IMR-90 (cell line): ENCODE measurements around the gene SERPINA1. TPM values are rescaled to one million over a fixed set of nuclear protein-coding genes. Genes with fewer than 3 reads are reported as not detected.

Experiments used
- ATAC-seq: fragments of 200-7000 bp; cut with Tn5 transposase; 2 replicates; pipeline ENCODE4 v1.9.1; 2020; ENCODE audit warnings: low read depth, mild to moderate bottlenecking, moderate library complexity
- BruUV-seq: library from RNA; stranded (reverse); fragments of 400-500 nt; replicated peaks from 2 replicates; lab custom pipeline; 2021; lab: Mats Ljungman, UMichigan
- CTCF ChIA-PET: fragments of 300-600 bp; formaldehyde crosslinking; extraction: SDS; loops from one replicate; lab custom pipeline; 2021; ENCODE audit warnings: antibody characterized with exemption; lab: Yijun Ruan, JAX
- POLR2A ChIA-PET: fragments of 300-600 bp; sonication (Branson Sonifier 250); formaldehyde crosslinking; loops from one replicate; lab custom pipeline; 2022; ENCODE audit warnings: antibody characterized with exemption; ENCODE audit not compliant: unreplicated experiment; lab: Charles Lee
- DNase-seq: peaks from one replicate; pipeline ENCODE4 v3.0.0; 2013
- H2AFZ ChIP-seq: replicated peaks from 2 replicates; pipeline ENCODE3; 2013; ENCODE audit warnings: low read length, mild to moderate bottlenecking; ENCODE audit not compliant: poor library complexity
- H2AK5ac ChIP-seq: 2 replicates; pipeline ENCODE4 v1.6.1; 2013; ENCODE audit warnings: low read depth, low read length, inconsistent platforms
- H2AK9ac ChIP-seq: replicated peaks from 2 replicates; pipeline ENCODE3; 2013; ENCODE audit warnings: mild to moderate bottlenecking, low read depth, low read length, moderate library complexity; ENCODE audit not compliant: poor library complexity
- H2BK120ac ChIP-seq: 2 replicates; pipeline ENCODE4 v1.6.1; 2013; ENCODE audit warnings: low read depth, low read length, inconsistent platforms
- H2BK15ac ChIP-seq: 3 replicates; pipeline ENCODE4 v1.6.1; 2013; ENCODE audit warnings: low read depth, low read length, inconsistent platforms
- H2BK20ac ChIP-seq: 2 replicates; pipeline ENCODE4 v1.6.1; 2013; ENCODE audit warnings: low read depth, mild to moderate bottlenecking, inconsistent platforms, low read length, moderate library complexity
- H2BK5ac ChIP-seq: 2 replicates; pipeline ENCODE4 v1.6.1; 2013; ENCODE audit warnings: mild to moderate bottlenecking, low read depth, low read length, inconsistent platforms; ENCODE audit not compliant: poor library complexity, severe bottlenecking
- H3K14ac ChIP-seq: replicated peaks from 2 replicates; pipeline ENCODE4 v1.6.1; 2013; ENCODE audit warnings: low read depth, low read length, inconsistent platforms
- H3K18ac ChIP-seq: 2 replicates; pipeline ENCODE4 v1.6.1; 2013; ENCODE audit warnings: low read depth, low read length, control low read depth
- H3K23ac ChIP-seq: 2 replicates; pipeline ENCODE4 v1.6.1; 2013; ENCODE audit warnings: low read depth, low read length, inconsistent platforms
- H3K27ac ChIP-seq: 2 replicates; pipeline ENCODE4 v1.5.1; 2013; ENCODE audit warnings: mild to moderate bottlenecking, control low read depth, low read length; ENCODE audit not compliant: insufficient read depth
- H3K27me3 ChIP-seq: 2 replicates; pipeline ENCODE4 v1.6.1; 2013; ENCODE audit warnings: low read length; ENCODE audit not compliant: control insufficient read depth, insufficient read depth
- H3K36me3 ChIP-seq: 2 replicates; pipeline ENCODE4 v1.6.1; 2013; ENCODE audit warnings: low read length, mixed read lengths; ENCODE audit not compliant: control insufficient read depth, insufficient read depth
- H3K4ac ChIP-seq: 2 replicates; pipeline ENCODE4 v1.6.1; 2013; ENCODE audit warnings: low read depth, low read length, inconsistent platforms
- H3K4me1 ChIP-seq: 2 replicates; pipeline ENCODE4 v1.6.1; 2013; ENCODE audit warnings: low read length, mixed read lengths; ENCODE audit not compliant: control insufficient read depth, insufficient read depth
- H3K4me2 ChIP-seq: 2 replicates; pipeline ENCODE4 v1.6.1; 2013; ENCODE audit warnings: low read depth, mild to moderate bottlenecking, control low read depth, low read length, moderate library complexity
- H3K4me3 ChIP-seq: 2 replicates; pipeline ENCODE4 v1.5.1; 2013; ENCODE audit warnings: low read depth, mild to moderate bottlenecking, control low read depth, low read length, moderate library complexity; ENCODE audit not compliant: insufficient read depth
- H3K56ac ChIP-seq: 2 replicates; pipeline ENCODE4 v1.6.1; 2013; ENCODE audit warnings: low read length, inconsistent platforms; ENCODE audit not compliant: insufficient read depth; ENCODE audit errors: extremely low read depth
- H3K79me1 ChIP-seq, 2 experiments: 2 replicates each; pipeline ENCODE4 v1.6.1; 2013; ENCODE audit warnings: low read length in 2 of 2, inconsistent platforms in 1 of 2, low read depth in 1 of 2
- H3K9ac ChIP-seq: 2 replicates; pipeline ENCODE4 v1.6.1; 2013; ENCODE audit warnings: low read depth, low read length, control low read depth
- H3K9me1 ChIP-seq: 2 replicates; pipeline ENCODE4 v1.6.1; 2013; ENCODE audit warnings: low read length, inconsistent platforms; ENCODE audit not compliant: insufficient read depth
- H3K9me3 ChIP-seq: 2 replicates; pipeline ENCODE4 v1.6.1; 2013; ENCODE audit warnings: low read length; ENCODE audit not compliant: control insufficient read depth, insufficient read depth
- H4K20me1 ChIP-seq: 2 replicates; pipeline ENCODE4 v1.6.1; 2013; ENCODE audit warnings: low read length, inconsistent platforms; ENCODE audit not compliant: insufficient read depth
- H4K5ac ChIP-seq: 2 replicates; pipeline ENCODE4 v1.6.1; 2013; ENCODE audit warnings: mild to moderate bottlenecking, low read depth, low read length, control low read depth
- H4K8ac ChIP-seq, 2 experiments: 2 replicates each; pipeline ENCODE4 v1.6.1; 2013; ENCODE audit warnings: low read depth in 2 of 2, low read length in 2 of 2, control low read depth in 1 of 2, inconsistent platforms in 1 of 2
- H4K91ac ChIP-seq: 2 replicates; pipeline ENCODE4 v1.6.1; 2013; ENCODE audit warnings: low read depth, low read length, inconsistent platforms; ENCODE audit not compliant: insufficient read depth
- CEBPB ChIP-seq: IDR thresholded peaks from 2 replicates; pipeline ENCODE4 v1.6.1; 2012; ENCODE audit warnings: low read depth, low read length, improper control_type of control experiment
- CHD1 ChIP-seq: IDR thresholded peaks from 2 replicates; pipeline ENCODE4 v1.6.1; 2012; ENCODE audit warnings: low read depth, low read length, improper control_type of control experiment
- FOS ChIP-seq: fragments of 150-350 bp; IDR thresholded peaks from 2 replicates; pipeline ENCODE4 v1.6.1; 2016; ENCODE audit warnings: low read depth, low read length
- MAFK ChIP-seq: IDR thresholded peaks from 2 replicates; pipeline ENCODE4 v1.6.1; 2012; ENCODE audit warnings: low read depth, low read length, improper control_type of control experiment
- MAZ ChIP-seq: IDR thresholded peaks from 2 replicates; pipeline ENCODE4 v1.6.1; 2012; ENCODE audit warnings: low read depth, mild to moderate bottlenecking, low read length, improper control_type of control experiment, moderate library complexity, borderline replicate concordance
- MXI1 ChIP-seq: IDR thresholded peaks from 2 replicates; pipeline ENCODE4 v1.6.1; 2012; ENCODE audit warnings: low read depth, mild to moderate bottlenecking, low read length, moderate library complexity, borderline replicate concordance
- WGBS, 2 experiments: methylation state at CpG; one replicate each; pipeline versions ENCODE4 v1.1.5 to v1.1.7; 2013; ENCODE audit warnings: missing lambda C conversion rate in 2 of 2; ENCODE audit not compliant: insufficient read length in 1 of 2; ENCODE audit errors: extremely low coverage in 2 of 2; 5-methylcytosine and 5-hydroxymethylcytosine counted together
- dilution Hi-C: fragments of 300-500 bp; cut with HindIII; formaldehyde crosslinking; loops from one replicate; pipeline ENCODE4 v1.14.3; 2018; ENCODE audit warnings: low sequenced_read_pairs; ENCODE audit not compliant: unreplicated experiment
- in situ Hi-C: fragments of 300-500 bp; cut with MboI; formaldehyde crosslinking; loops from 3 replicates; pipeline ENCODE4 v1.14.3; 2019; ENCODE audit warnings: low sequenced_read_pairs, inconsistent platforms, mixed read lengths
- intact Hi-C: fragments of 100-400 bp; cut with micrococcal nuclease; formaldehyde crosslinking; loops from 2 replicates; pipeline ENCODE4 v1.10.0; 2022
- polyA plus RNA-seq, 3 experiments: library from polyadenylated mRNA; depleted of rRNA; stranded (reverse); fragments of >200 nt; gene quantifications; 2 replicates each; pipeline ENCODE4 v1.2.3, GENCODE V29; 2012; ENCODE audit warnings: low replicate concordance in 1 of 3
- total RNA-seq: library from RNA; depleted of rRNA; stranded (reverse); fragments of >200 nt; gene quantifications from 2 replicates; pipeline ENCODE4 v1.2.3, GENCODE V29; 2012

SERPINA1 gene
- total and polyA plus RNA-seq, 2 of the 4 experiments (the other 2 are of a cell fraction): 0.54 to 1.2 TPM

DNA sequence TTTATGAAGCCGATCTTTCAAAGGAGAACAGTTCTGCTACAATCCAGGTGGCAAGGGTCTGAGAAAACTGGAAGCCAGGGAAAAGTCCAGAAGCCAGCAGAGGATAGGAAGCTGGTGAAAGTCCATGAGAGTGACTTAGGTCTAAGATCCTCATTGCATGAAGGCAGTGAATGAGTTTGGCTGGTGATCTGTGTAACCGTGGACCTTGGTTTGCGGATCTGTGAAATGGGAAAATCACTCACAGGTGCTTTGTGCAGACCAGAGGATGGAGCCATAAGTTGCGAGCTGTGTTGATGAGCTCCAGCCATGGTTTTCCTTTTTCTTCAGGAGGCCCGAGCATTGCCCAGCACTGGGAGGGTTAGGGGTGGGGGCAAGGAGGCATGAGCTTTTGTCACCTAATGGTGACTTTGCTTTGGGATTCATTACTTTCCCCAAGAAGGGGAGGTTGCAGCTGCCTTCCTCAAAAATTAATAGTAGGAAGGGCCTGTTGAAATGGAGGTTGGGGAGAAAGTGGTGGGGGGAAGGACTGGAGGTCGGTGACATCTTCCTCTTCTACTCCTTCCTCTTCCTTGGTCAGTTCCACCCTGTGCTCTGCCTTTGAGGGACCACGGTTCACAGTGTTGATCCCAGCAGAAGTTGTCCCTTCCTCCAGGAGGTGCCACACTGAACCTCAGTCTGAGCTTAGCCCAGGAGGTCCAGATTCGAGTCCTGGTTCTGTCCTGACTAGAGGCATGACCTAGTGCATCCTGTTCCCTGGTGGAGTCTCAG is 45.0 kb downstream of the SERPINA1 start (continued):
- TF ChIP-seq CHD1: no peak

GRCh38 chr14:94342334-94342934 is 46.0 kb downstream of the SERPINA1 start:
- H3K9ac ChIP-seq: no peak overlapping the region
- intact Hi-C loops: no loop called here

More at GRCh38 chr14:94342334-94342934, 46.0 kb downstream of the SERPINA1 start:
- Histone ChIP-seq H3K27me3 (no peaks in the 10 kb centered on the region), H2BK15ac (0 out of 3 replicates have a peak overlapping the region, but pooled peaks have one; percentile 31), H3K27ac (no peak overlapping the region), H4K8ac (no peak overlapping the region), H3K79me1 (no peaks in the 10 kb centered on the region), H3K14ac (no peak overlapping the region), H3K4ac (no peak overlapping the region; the same call in 1 of the 2 replicates), H2AK9ac (peak overlapping the region; percentile 21), H3K36me3 (no peaks in the 10 kb centered on the region), H2BK20ac (peak overlapping the region; percentile 29), H4K91ac (no peak overlapping the region; the same call in 1 of the 2 replicates), H3K4me3 (no peak overlapping the region), H4K5ac (no peak overlapping the region), H2AFZ (peak overlapping the region; percentile 16), H3K23ac (no peak overlapping the region), H2AK5ac (0 out of 2 replicates have a peak overlapping the region, but pooled peaks have one; percentile 46), H3K4me1 (peaks cover 8% of the 10 kb centered on the region), H3K4me2 (no peak overlapping the region), H2BK120ac (0 out of 2 replicates have a peak overlapping the region, but pooled peaks have one; percentile 9), H4K20me1 (no peaks in the 10 kb centered on the region), H3K56ac (no peak overlapping the region), H2BK5ac (no peak overlapping the region), H3K9me3 (no peaks in the 10 kb centered on the region), H3K9me1 (peaks cover 14% of the 10 kb centered on the region), H3K18ac (no peak overlapping the region)
- TF ChIP-seq MAFK (peak; percentile 50; the same call in 1 of the 2 replicates), MAZ (no peak), CHD1 (no peak), FOS (peak; percentile 46; the same call in 1 of the 2 replicates), MXI1 (no peak), CEBPB (0 out of 2 replicates have a peak, but pooled peaks have one; percentile 2)
- peak; percentile 99 for DNase-seq
- BruUV-seq: no TSS peak
- dilution Hi-C loops (no loop called here), in situ Hi-C loops (no loop called here)
- POLR2A ChIA-PET: no interaction called here
- WGBS, 2 experiments: no CpG with 5 or more reads among the region's 2 CpGs
- ATAC-seq: peak; percentile 83
- CTCF ChIA-PET: interaction anchor here (0.6 to 0.9 kb wide), 3 partner anchors 13 to 71 kb away, joined by 3 read pairs; no protein-coding TSS in a partner anchor
